ENCODE measurements around the gene IQSEC2. TPM values are rescaled to one million over a fixed set of nuclear protein-coding genes. Genes with fewer than 3 reads are reported as not detected.

Gene IQSEC2
- total and polyA plus RNA-seq, 2 of the 8 experiments (the other 6 are each of a cell fraction or from before 2014, with no cell fraction given): 6.1 to 54.9 TPM

DNA sequence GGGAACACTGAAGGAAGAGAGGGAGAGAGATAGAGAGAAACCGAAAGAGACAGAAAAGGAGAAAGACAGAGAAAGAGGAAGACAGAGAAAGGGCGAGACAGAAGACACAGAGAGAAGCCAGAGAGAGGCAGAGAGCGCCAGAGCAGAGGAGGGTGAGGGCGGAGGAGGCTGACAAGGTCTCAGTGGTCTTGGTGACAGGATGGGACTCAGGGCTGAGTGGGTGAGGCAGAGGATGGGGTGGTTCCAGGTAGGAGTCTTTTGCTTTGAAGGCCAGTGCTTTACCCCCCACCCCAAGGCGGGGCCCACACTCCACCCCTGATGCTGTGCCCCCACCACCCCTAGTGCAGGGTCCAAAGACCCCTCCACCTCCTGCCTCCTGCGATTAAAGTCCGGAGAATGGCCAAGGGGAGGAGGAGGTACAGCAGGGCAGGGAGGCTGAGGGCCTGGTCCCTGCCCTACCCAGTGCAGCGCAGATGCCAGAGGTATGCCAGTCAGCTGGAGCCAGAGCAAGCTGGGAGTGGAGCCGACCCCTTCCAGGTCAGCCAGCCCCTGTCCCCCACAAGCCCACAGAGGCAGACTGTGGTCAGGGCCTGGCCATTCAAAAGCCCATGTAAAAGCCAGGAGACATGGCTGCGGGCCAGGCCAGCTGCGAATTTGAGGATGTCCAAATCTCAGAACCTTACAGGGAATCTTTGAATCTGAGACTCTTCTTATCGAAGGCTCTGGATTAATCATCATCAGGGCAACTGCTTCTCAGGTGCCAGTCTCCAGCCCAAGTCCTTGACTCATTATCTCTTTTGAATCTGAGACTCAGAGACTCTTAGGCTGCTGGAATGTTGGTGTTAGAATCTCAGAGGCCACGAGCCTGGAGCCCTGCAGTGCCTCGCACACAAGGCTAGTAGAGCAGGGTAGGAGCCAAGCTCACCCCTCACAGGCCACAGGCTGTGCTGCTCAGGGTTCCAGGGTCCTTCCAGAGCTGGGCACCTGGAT, 758 bp downstream of the IQSEC2 start:
- Histone ChIP-seq H3K36me3 (ENCODE audit: control insufficient read depth in 2 of 4, insufficient read depth in 4 of 4, low read length in 3 of 4) (no peaks in the 10 kb centered on the region), H4K91ac (replicated peaks; ENCODE audit: insufficient read length, low read length) (no peak overlapping the region), H2BK15ac (ENCODE audit: low read length) (no peak overlapping the region), H2BK20ac (ENCODE audit: low read length) (no peak overlapping the region), H3K79me1 (ENCODE audit: low read depth, low read length) (no peaks in the 10 kb centered on the region), H3K27ac (ENCODE audit: low read depth, low read length) (no peak overlapping the region), H3K23ac (ENCODE audit: insufficient read length) (no peak overlapping the region), H4K5ac (ENCODE audit: insufficient read length, low read depth, low read length) (peak overlapping the region; percentile 43), H2AK5ac (ENCODE audit: low read depth, low read length) (0 out of 2 replicates have a peak overlapping the region, but pooled peaks have one; percentile 82), H3K4me2 (ENCODE audit: insufficient read depth in 1 of 2, low read depth in 2 of 2, low read length in 2 of 2) (peak overlapping the region; percentile 49 to 53), H3K9me3 (ENCODE audit: insufficient read depth in 2 of 2, low read depth in 1 of 2, low read length in 1 of 2) (no peaks in the 10 kb centered on the region), H3K4me3 (ENCODE audit: extremely low read depth in 1 of 4, insufficient read depth in 2 of 4, low read depth in 3 of 4, low read length in 4 of 4) (peak overlapping the region in 3 of 4 experiments; percentile 10 to 46 (median 16); a peak in 2 of 8 replicates), H3K9ac (replicated peaks in 1 of 4; ENCODE audit: extremely low read depth in 1 of 4, low read depth in 3 of 4, low read length in 3 of 4) (no peak overlapping the region; a peak in 1 of 7 replicates), H4K20me1 (replicated peaks in 1 of 2; ENCODE audit: control insufficient read depth in 1 of 2, insufficient read depth in 2 of 2, low read length in 2 of 2) (no peaks in the 10 kb centered on the region), H2BK120ac (replicated peaks; ENCODE audit: low read depth, low read length) (no peak overlapping the region), H3K14ac (ENCODE audit: insufficient read length) (no peak overlapping the region), H2AFZ (ENCODE audit: low read length) (no peak overlapping the region), H3K18ac (ENCODE audit: extremely low read depth, low read length) (no peak overlapping the region), H3K56ac (replicated peaks; ENCODE audit: insufficient read length, low read depth, low read length) (no peak overlapping the region), H3K4ac (replicated peaks; ENCODE audit: insufficient read length, low read depth, low read length) (no peak overlapping the region), H3K4me1 (replicated peaks in 1 of 4; ENCODE audit: control insufficient read depth in 3 of 4, insufficient read depth in 4 of 4, low read length in 3 of 4) (peaks cover 0 to 13% (median 2%) of the 10 kb centered on the region in 4 experiments; a peak in 5 of 7 replicates), H3K23me2 (ENCODE audit: low read depth, low read length) (peaks cover 2% of the 10 kb centered on the region; the same call in 1 of the 2 replicates), H3K79me2 (ENCODE audit: control insufficient read depth in 1 of 2, insufficient read depth in 2 of 2, low read length in 2 of 2) (no peaks in the 10 kb centered on the region), H4K8ac (ENCODE audit: extremely low read depth, insufficient read depth, low read length) (peak overlapping the region; percentile 68; the same call in 1 of the 2 replicates), H3K27me3 (replicated peaks in 1 of 4; ENCODE audit: control insufficient read depth in 3 of 4, extremely low read depth in 1 of 4, insufficient read depth in 3 of 4, low read length in 3 of 4) (no peaks in the 10 kb centered on the region), H2BK5ac (ENCODE audit: low read depth, low read length) (no peak overlapping the region), H2BK12ac (ENCODE audit: low read depth, low read length) (no peak overlapping the region)
- WGBS, 2 experiments (ENCODE audit: extremely low coverage in 1 of 2, insufficient coverage in 1 of 2, insufficient read length in 1 of 2, insufficient replicate concordance in 2 of 2, low coverage in 1 of 2, low lambda C conversion rate in 2 of 2, missing lambda C conversion rate in 1 of 2): 90% methylated on average over 8 of the region's 14 CpGs; no CpG with 5 or more reads in 1 of the 2 experiments
- ChIA-PET CTCF (ENCODE audit: partially characterized antibody) (interaction anchor here (0.9 to 4.9 kb wide), 6 partner anchors 13 to 38 kb away, joined by 3 to 27 read pairs (median 4); no protein-coding TSS in a partner anchor), POLR2A (ENCODE audit: partially characterized antibody) (no interaction called here)
- FAIRE-seq (peak; percentile 36), DNase-seq (ENCODE audit: low read depth in 1 of 2, low spot score in 2 of 2) (no peak)
- TF ChIP-seq SP4 (IDR thresholded peaks at IDR 0.05; ENCODE audit: low read length): no peak
- no peak for TF ChIP-seq CHD2 (IDR thresholded peaks at IDR 0.05; ENCODE audit: low read length)
- TF ChIP-seq CBX8 (IDR thresholded peaks at IDR 0.05; ENCODE audit: borderline replicate concordance, low read depth, low read length): no peak
- TF ChIP-seq NRF1 (IDR thresholded peaks at IDR 0.05; ENCODE audit: low read depth, low read length): no peak
- TF ChIP-seq, protein P1, sequence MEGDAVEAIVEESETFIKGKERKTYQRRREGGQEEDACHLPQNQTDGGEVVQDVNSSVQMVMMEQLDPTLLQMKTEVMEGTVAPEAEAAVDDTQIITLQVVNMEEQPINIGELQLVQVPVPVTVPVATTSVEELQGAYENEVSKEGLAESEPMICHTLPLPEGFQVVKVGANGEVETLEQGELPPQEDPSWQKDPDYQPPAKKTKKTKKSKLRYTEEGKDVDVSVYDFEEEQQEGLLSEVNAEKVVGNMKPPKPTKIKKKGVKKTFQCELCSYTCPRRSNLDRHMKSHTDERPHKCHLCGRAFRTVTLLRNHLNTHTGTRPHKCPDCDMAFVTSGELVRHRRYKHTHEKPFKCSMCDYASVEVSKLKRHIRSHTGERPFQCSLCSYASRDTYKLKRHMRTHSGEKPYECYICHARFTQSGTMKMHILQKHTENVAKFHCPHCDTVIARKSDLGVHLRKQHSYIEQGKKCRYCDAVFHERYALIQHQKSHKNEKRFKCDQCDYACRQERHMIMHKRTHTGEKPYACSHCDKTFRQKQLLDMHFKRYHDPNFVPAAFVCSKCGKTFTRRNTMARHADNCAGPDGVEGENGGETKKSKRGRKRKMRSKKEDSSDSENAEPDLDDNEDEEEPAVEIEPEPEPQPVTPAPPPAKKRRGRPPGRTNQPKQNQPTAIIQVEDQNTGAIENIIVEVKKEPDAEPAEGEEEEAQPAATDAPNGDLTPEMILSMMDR (IDR thresholded peaks at IDR 0.05; ENCODE audit: control extremely low read depth in 1 of 3, insufficient read depth in 1 of 3, low read depth in 1 of 3, low read length in 3 of 3): no peak
- TF ChIP-seq POLR2A (IDR thresholded peaks at IDR 0.05; ENCODE audit: control extremely low read depth in 1 of 2, low read depth in 2 of 2, low read length in 2 of 2): no peak
- TF ChIP-seq BCL11A (IDR thresholded peaks at IDR 0.05; ENCODE audit: low read depth in 2 of 2, low read length in 2 of 2): no peak
- no peak for TF ChIP-seq GTF2F1 (IDR thresholded peaks at IDR 0.05; ENCODE audit: borderline replicate concordance, low read depth, low read length)
- no peak for TF ChIP-seq HDAC6 (IDR thresholded peaks at IDR 0.05; ENCODE audit: low read depth, low read length)

Data from H1 (cell line).